Trophoblast cell (in vitro differentiated cells and primary cell): Measurements from ENCODE around the gene CCDC78.
A peak's percentile ranks its signal among the peaks of the same experiment; 100 is the strongest.

Experiments
- DNase-seq, 2 donors: peaks; one replicate each; pipeline ENCODE4 v3.0.0-alpha.2; 2016
- H2AFZ ChIP-seq: 2 replicates; pipeline ENCODE4 v1.6.1; 2013; ENCODE audit warnings: low read length, moderate library complexity, mild to moderate bottlenecking; ENCODE audit not compliant: insufficient read depth, poor library complexity
- H2AK5ac ChIP-seq: 2 replicates; pipeline ENCODE4 v1.6.1; 2013; ENCODE audit warnings: mild to moderate bottlenecking, low read length
- H2BK120ac ChIP-seq: 2 replicates; pipeline ENCODE4 v1.6.1; 2013; ENCODE audit warnings: low read length, mild to moderate bottlenecking, moderate library complexity; ENCODE audit not compliant: insufficient read depth, poor library complexity
- H2BK12ac ChIP-seq: 2 replicates; pipeline ENCODE4 v1.6.1; 2013; ENCODE audit warnings: mild to moderate bottlenecking, low read length, moderate library complexity
- H2BK5ac ChIP-seq: 2 replicates; pipeline ENCODE4 v1.6.1; 2013; ENCODE audit warnings: low read length, low read depth, moderate library complexity, mild to moderate bottlenecking; ENCODE audit not compliant: poor library complexity
- H3K14ac ChIP-seq: 2 replicates; pipeline ENCODE4 v1.6.1; 2013; ENCODE audit warnings: mild to moderate bottlenecking, low read length
- H3K18ac ChIP-seq: 2 replicates; pipeline ENCODE4 v1.6.1; 2013; ENCODE audit warnings: mild to moderate bottlenecking, low read length
- H3K23ac ChIP-seq: 2 replicates; pipeline ENCODE4 v1.6.1; 2013; ENCODE audit warnings: low read length
- H3K27ac ChIP-seq: 2 replicates; pipeline ENCODE4 v1.5.1; 2013; ENCODE audit warnings: low read depth, mild to moderate bottlenecking, inconsistent platforms, low read length, moderate library complexity
- H3K27me3 ChIP-seq: 2 replicates; pipeline ENCODE4 v1.6.1; 2013; ENCODE audit warnings: inconsistent platforms, mild to moderate bottlenecking, low read length, moderate library complexity; ENCODE audit not compliant: insufficient read depth
- H3K36me3 ChIP-seq, 2 experiments: 1 replicate in 1 of 2; 2 replicates in 1 of 2; pipeline ENCODE4 v1.6.1; 2013; ENCODE audit warnings: low read length in 2 of 2, mild to moderate bottlenecking in 2 of 2, moderate library complexity in 1 of 2; ENCODE audit not compliant: insufficient read depth in 2 of 2, control insufficient read depth in 1 of 2
- H3K4ac ChIP-seq: 2 replicates; pipeline ENCODE4 v1.6.1; 2013; ENCODE audit warnings: low read depth, mild to moderate bottlenecking, low read length, moderate library complexity
- H3K4me1 ChIP-seq, 2 experiments: 1 replicate in 1 of 2; 2 replicates in 1 of 2; pipeline ENCODE4 v1.6.1; 2013; ENCODE audit warnings: low read length in 2 of 2, mild to moderate bottlenecking in 2 of 2, moderate library complexity in 1 of 2; ENCODE audit not compliant: insufficient read depth in 2 of 2, control insufficient read depth in 1 of 2
- H3K4me2 ChIP-seq: 2 replicates; pipeline ENCODE4 v1.6.1; 2013; ENCODE audit warnings: inconsistent platforms, mild to moderate bottlenecking, low read length, moderate library complexity
- H3K4me3 ChIP-seq: 2 replicates; pipeline ENCODE4 v1.5.1; 2013; ENCODE audit warnings: mild to moderate bottlenecking, low read depth, low read length, inconsistent platforms
- H3K79me1 ChIP-seq: one replicate; pipeline ENCODE4 v1.6.1; 2013; ENCODE audit warnings: low read length
- H3K79me2 ChIP-seq: 2 replicates; pipeline ENCODE4 v1.6.1; 2013; ENCODE audit warnings: low read length, mild to moderate bottlenecking; ENCODE audit not compliant: control insufficient read depth, insufficient read depth, poor library complexity
- H3K9ac ChIP-seq: 2 replicates; pipeline ENCODE4 v1.6.1; 2013; ENCODE audit warnings: mild to moderate bottlenecking, low read length
- H3K9me3 ChIP-seq: 2 replicates; pipeline ENCODE4 v1.6.1; 2013; ENCODE audit warnings: low read depth, mild to moderate bottlenecking, control low read depth, inconsistent platforms, low read length; ENCODE audit not compliant: insufficient read depth
- H4K12ac ChIP-seq: 2 replicates; pipeline ENCODE4 v1.6.1; 2013; ENCODE audit warnings: low read depth, mild to moderate bottlenecking, low read length, moderate library complexity
- H4K8ac ChIP-seq: 2 replicates; pipeline ENCODE4 v1.6.1; 2013; ENCODE audit warnings: low read depth, mild to moderate bottlenecking, low read length, moderate library complexity
- H4K91ac ChIP-seq: one replicate; pipeline ENCODE4 v1.6.1; 2013; ENCODE audit warnings: low read depth, mild to moderate bottlenecking, low read length, moderate library complexity
- WGBS: extraction: QIAGEN DNeasy Blood & Tissue Kit; methylation state at CpG from one replicate; pipeline ENCODE4 v1.1.7; 2013; ENCODE audit warnings: missing lambda C conversion rate; ENCODE audit not compliant: insufficient read length, insufficient coverage; ENCODE audit errors: extremely low coverage; 5-methylcytosine and 5-hydroxymethylcytosine counted together

CCDC78 gene

GRCh38 chr16:727291-727977 is 1.2 kb upstream of the CCDC78 start:
- Histone ChIP-seq H2AFZ (no peak overlapping the region), H3K27me3 (peaks cover 7% of the 10 kb centered on the region), H4K12ac (no peak overlapping the region), H3K4ac (no peak overlapping the region), H2BK5ac (no peak overlapping the region), H3K27ac (no peak overlapping the region), H3K9me3 (peaks cover 1% of the 10 kb centered on the region), H3K23ac (no peak overlapping the region), H3K4me2 (peak overlapping the region; percentile 68), H3K79me2 (no peaks in the 10 kb centered on the region), H4K91ac (peak overlapping the region; percentile 4), H3K18ac (no peak overlapping the region), H3K14ac (no peak overlapping the region), H3K79me1 (peaks cover 3% of the 10 kb centered on the region), H3K4me3 (peak overlapping the region; percentile 65), H2BK12ac (no peak overlapping the region), H3K36me3 (peaks cover 6 to 13% of the 10 kb centered on the region in 2 experiments), H2BK120ac (no peak overlapping the region), H3K4me1 (peaks cover 10 to 13% of the 10 kb centered on the region in 2 experiments), H2AK5ac (no peak overlapping the region), H3K9ac (peak overlapping the region; percentile 30), H4K8ac (no peak overlapping the region)
- DNase-seq = no peak
- no CpG with 5 or more reads among the region's 61 CpGs for WGBS

GRCh38 chr16:726188-726437 is 130 bp downstream of the CCDC78 start:
- no peak overlapping the region for H3K4me3 ChIP-seq
- DNase-seq = no peak
- no peak overlapping the region for H3K23ac ChIP-seq
- no peak overlapping the region for H3K9ac ChIP-seq
- no peak overlapping the region for H3K18ac ChIP-seq
- H3K27me3 ChIP-seq = peaks cover 7% of the 10 kb centered on the region
- H3K14ac ChIP-seq = no peak overlapping the region
- peaks cover 16 to 18% of the 10 kb centered on the region in 2 experiments for H3K4me1 ChIP-seq
- no peak overlapping the region for H2AFZ ChIP-seq
- peaks cover 2 to 5% of the 10 kb centered on the region in 2 experiments for H3K36me3 ChIP-seq
- H4K91ac ChIP-seq = no peak overlapping the region
- no peak overlapping the region for H3K27ac ChIP-seq
- no peak overlapping the region for H4K8ac ChIP-seq
- no peak overlapping the region for H4K12ac ChIP-seq
- no peak overlapping the region for H2AK5ac ChIP-seq
- H2BK120ac ChIP-seq = no peak overlapping the region
- H2BK5ac ChIP-seq = no peak overlapping the region
- peaks cover under 1% of the 10 kb centered on the region for H3K79me2 ChIP-seq
- no peak overlapping the region for H3K4ac ChIP-seq
- no peak overlapping the region for H3K4me2 ChIP-seq
- peaks cover 4% of the 10 kb centered on the region for H3K9me3 ChIP-seq
- WGBS = no CpG with 5 or more reads among the region's 9 CpGs
- H2BK12ac ChIP-seq = no peak overlapping the region
- H3K79me1 ChIP-seq = peaks cover 5% of the 10 kb centered on the region

- Histone ChIP-seq H4K91ac (no peak overlapping the region), H2BK120ac (no peak overlapping the region), H4K12ac (no peak overlapping the region), H3K79me1 (peaks cover 10% of the 10 kb centered on the region), H3K27ac (no peak overlapping the region), H2BK5ac (no peak overlapping the region), H3K4ac (no peak overlapping the region), H3K27me3 (peaks cover 7% of the 10 kb centered on the region), H3K14ac (no peak overlapping the region), H2AK5ac (no peak overlapping the region), H2AFZ (no peak overlapping the region), H3K9me3 (peaks cover 4% of the 10 kb centered on the region), H3K4me2 (no peak overlapping the region), H3K18ac (no peak overlapping the region), H3K4me1 (peaks cover 16 to 20% of the 10 kb centered on the region in 2 experiments), H3K79me2 (peaks cover 4% of the 10 kb centered on the region), H3K36me3 (peaks cover 2 to 5% of the 10 kb centered on the region in 2 experiments), H3K23ac (no peak overlapping the region), H2BK12ac (no peak overlapping the region), H3K9ac (no peak overlapping the region), H3K4me3 (no peak overlapping the region), H4K8ac (no peak overlapping the region)
- DNase-seq = no peak
- WGBS = no CpG with 5 or more reads among the region's 23 CpGs
Observed at GRCh38 chr16:725463-726187, 618 bp downstream of the CCDC78 start.

GRCh38 chr16:725041-725376 is 1.2 kb downstream of the CCDC78 start:
- H2BK120ac ChIP-seq = no peak overlapping the region
- no peak overlapping the region for H4K12ac ChIP-seq
- no peak overlapping the region for H2AFZ ChIP-seq
- no peak for DNase-seq
- peaks cover 19 to 26% of the 10 kb centered on the region in 2 experiments for H3K4me1 ChIP-seq
- peaks cover 6% of the 10 kb centered on the region for H3K79me2 ChIP-seq
- no peak overlapping the region for H3K14ac ChIP-seq
- H2BK5ac ChIP-seq = no peak overlapping the region
- no peak overlapping the region for H3K18ac ChIP-seq
- H3K27me3 ChIP-seq = peaks cover 7% of the 10 kb centered on the region
- no peak overlapping the region for H3K9ac ChIP-seq
- no peak overlapping the region for H3K4ac ChIP-seq
- no peak overlapping the region for H2BK12ac ChIP-seq
- no peak overlapping the region for H2AK5ac ChIP-seq
- peaks cover 12% of the 10 kb centered on the region for H3K79me1 ChIP-seq
- no CpG with 5 or more reads among the region's 7 CpGs for WGBS
- no peak overlapping the region for H3K23ac ChIP-seq
- no peak overlapping the region for H3K4me2 ChIP-seq
- H3K9me3 ChIP-seq = peaks cover 4% of the 10 kb centered on the region
- H4K91ac ChIP-seq = no peak overlapping the region
- no peak overlapping the region for H3K27ac ChIP-seq
- H3K36me3 ChIP-seq = peaks cover 0 to 5% of the 10 kb centered on the region in 2 experiments
- H3K4me3 ChIP-seq = no peak overlapping the region
- no peak overlapping the region for H4K8ac ChIP-seq
